Measurements from ENCODE around the gene CACNA1G. TPM values are rescaled to one million over a fixed set of nuclear protein-coding genes. Genes with fewer than 3 reads are reported as not detected.
A peak's percentile ranks its signal among the peaks of the same experiment; 100 is the strongest.

The CACNA1G gene
- total and polyA plus RNA-seq, 2 donors from 2014 or later = 0.06 TPM; not detected in 1

- FAIRE-seq (no peak), DNase-seq (no peak)
- Histone ChIP-seq H3K9me3 (ENCODE audit: control insufficient read depth in 2 of 3, insufficient read depth in 1 of 3, low read length in 3 of 3) (no peaks in the 10 kb centered on the region), H3K4me3 (ENCODE audit: low read length in 3 of 3) (peak overlapping the region in 1 of 3 donors; percentile 61), H3K9ac (ENCODE audit: low read length in 3 of 3) (peak overlapping the region in 2 of 3 donors; percentile 60 to 70), H3K36me3 (ENCODE audit: control insufficient read depth in 2 of 3, insufficient read depth in 3 of 3, low read length in 3 of 3) (no peaks in the 10 kb centered on the region), H3K27ac (ENCODE audit: low read depth in 2 of 2, low read length in 2 of 2) (peak overlapping the region in 1 of 2 donors; percentile 43), H3K4me1 (ENCODE audit: control insufficient read depth in 2 of 3, insufficient read depth in 2 of 3, low read depth in 1 of 3, low read length in 3 of 3) (peaks cover 0 to 21% (median 9%) of the 10 kb centered on the region in 3 donors), H3K27me3 (ENCODE audit: control insufficient read depth, insufficient read depth, low read length) (no peaks in the 10 kb centered on the region)
- intact Hi-C loops (cut with DNase I) = loop anchor here (5.0 to 10.0 kb wide), 3 partner anchors 81 to 408 kb away; no protein-coding TSS in a partner anchor
- no peak for TF ChIP-seq CTCF (IDR thresholded peaks at IDR 0.05; ENCODE audit: borderline replicate concordance, extremely low read depth, insufficient read depth)
These were observed 13.8 kb upstream of the CACNA1G start for GRCh38 chr17:50546701-50547034.

- no peaks in the 10 kb centered on the region for H3K27me3 ChIP-seq (ENCODE audit: control insufficient read depth, insufficient read depth, low read length)
- H3K36me3 ChIP-seq (ENCODE audit: control insufficient read depth in 2 of 3, insufficient read depth in 3 of 3, low read length in 3 of 3) = no peaks in the 10 kb centered on the region
- H3K27ac ChIP-seq (ENCODE audit: low read depth in 2 of 2, low read length in 2 of 2) = peak within 1 kb of the TSS; percentile 71 to 74
- DNase-seq (peak; percentile 93 to 97 (median 95)), FAIRE-seq (no peak)
- H3K4me3 ChIP-seq (ENCODE audit: low read length in 3 of 3) = peak within 1 kb of the TSS; percentile 46 to 61 (median 61)
- intact Hi-C loops (cut with DNase I) = loop anchor here (5.0 to 10.0 kb wide), 3 partner anchors 80 to 408 kb away; no protein-coding TSS in a partner anchor
- H3K9me3 ChIP-seq (ENCODE audit: control insufficient read depth in 2 of 3, insufficient read depth in 1 of 3, low read length in 3 of 3) = no peaks in the 10 kb centered on the region
- peak; percentile 99 for TF ChIP-seq CTCF (IDR thresholded peaks at IDR 0.05; ENCODE audit: borderline replicate concordance, extremely low read depth, insufficient read depth)
- peaks cover 0 to 21% (median 9%) of the 10 kb centered on the region in 3 donors for H3K4me1 ChIP-seq (ENCODE audit: control insufficient read depth in 2 of 3, insufficient read depth in 2 of 3, low read depth in 1 of 3, low read length in 3 of 3)
- peak within 1 kb of the TSS; percentile 6 to 70 (median 60) for H3K9ac ChIP-seq (ENCODE audit: low read length in 3 of 3)
These were observed 13.3 kb upstream of the CACNA1G start, which contains the start of gene SPATA20 for GRCh38 chr17:50547035-50547735. TSS of gene SPATA20 (plus strand) at chr17:50547174. CDS start at chr17:50547209, 35 bp downstream.

DNA sequence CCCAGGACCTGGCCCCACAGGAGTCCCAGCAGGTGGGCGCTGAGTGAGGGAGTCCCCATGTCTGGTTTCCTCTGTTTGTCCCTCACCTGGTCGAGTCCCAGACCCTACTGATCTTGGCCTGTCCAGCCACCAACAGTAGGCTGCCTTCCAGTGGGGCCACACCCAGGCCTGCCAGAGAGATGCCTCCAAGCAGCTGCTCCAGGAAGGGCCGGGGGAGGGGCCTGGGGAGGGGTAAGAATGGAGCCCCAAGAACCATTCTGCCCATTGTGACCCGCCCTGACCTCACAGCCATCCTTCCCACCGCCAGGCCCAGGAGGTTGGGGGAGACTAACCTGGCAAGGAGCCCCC, 12.8 kb upstream of the CACNA1G start:
- H3K9me3 ChIP-seq (ENCODE audit: control insufficient read depth in 2 of 3, insufficient read depth in 1 of 3, low read length in 3 of 3) = no peaks in the 10 kb centered on the region
- peak overlapping the region in 1 of 3 donors; percentile 60 for H3K9ac ChIP-seq (ENCODE audit: low read length in 3 of 3)
- H3K27me3 ChIP-seq (ENCODE audit: control insufficient read depth, insufficient read depth, low read length) = no peaks in the 10 kb centered on the region
- TF ChIP-seq CTCF (IDR thresholded peaks at IDR 0.05; ENCODE audit: borderline replicate concordance, extremely low read depth, insufficient read depth) = no peak
- DNase-seq (no peak), FAIRE-seq (no peak)
- H3K4me3 ChIP-seq (ENCODE audit: low read length in 3 of 3) = peak overlapping the region; percentile 46 to 61 (median 61)
- peak overlapping the region in 1 of 2 donors; percentile 74 for H3K27ac ChIP-seq (ENCODE audit: low read depth in 2 of 2, low read length in 2 of 2)
- no peaks in the 10 kb centered on the region for H3K36me3 ChIP-seq (ENCODE audit: control insufficient read depth in 2 of 3, insufficient read depth in 3 of 3, low read length in 3 of 3)
- intact Hi-C loops (cut with DNase I) = loop anchor here (5.0 to 10.0 kb wide), 3 partner anchors 80 to 407 kb away; no protein-coding TSS in a partner anchor
- peaks cover 0 to 17% (median 4%) of the 10 kb centered on the region in 3 donors for H3K4me1 ChIP-seq (ENCODE audit: control insufficient read depth in 2 of 3, insufficient read depth in 2 of 3, low read depth in 1 of 3, low read length in 3 of 3)

All from kidney (tissue), 14 donors.